Dendritic cell treated with granulocyte-macrophage colony-stimulating factor and Interleukin-4, amounts not matched to agents 40 ng/mL and 50 ng/mL, for 4 days (primary cell): ENCODE data around the gene ZNHIT1.
"Not testable (repeated sequence)": the region's sequence is repeated elsewhere in the genome, so short reads cannot be mapped to it uniquely, and the experiment has no call there.

Source experiments
- H3K27ac Mint-ChIP-seq: one replicate; pipeline ENCODE4 v1.8.0; 2022; ENCODE audit warnings: mild to moderate bottlenecking, mixed read lengths
- H3K27me3 Mint-ChIP-seq: one replicate; pipeline ENCODE4 v1.8.0; 2022; ENCODE audit warnings: mild to moderate bottlenecking, mixed read lengths
- H3K36me3 Mint-ChIP-seq: one replicate; pipeline ENCODE4 v1.8.0; 2022; ENCODE audit warnings: low read depth, mixed read lengths
- H3K4me1 Mint-ChIP-seq: one replicate; pipeline ENCODE4 v1.8.0; 2022; ENCODE audit warnings: low read depth, mixed read lengths
- H3K4me3 Mint-ChIP-seq: one replicate; pipeline ENCODE4 v1.8.0; 2022; ENCODE audit warnings: mild to moderate bottlenecking, moderate library complexity, mixed read lengths
- H3K9me3 Mint-ChIP-seq: one replicate; pipeline ENCODE4 v1.8.0; 2022; ENCODE audit warnings: mixed read lengths
- intact Hi-C: fragments of 100-400 bp; cut with micrococcal nuclease; formaldehyde crosslinking; loops from one replicate; pipeline ENCODE4 v1.15.0; 2022

ZNHIT1 gene

DNA sequence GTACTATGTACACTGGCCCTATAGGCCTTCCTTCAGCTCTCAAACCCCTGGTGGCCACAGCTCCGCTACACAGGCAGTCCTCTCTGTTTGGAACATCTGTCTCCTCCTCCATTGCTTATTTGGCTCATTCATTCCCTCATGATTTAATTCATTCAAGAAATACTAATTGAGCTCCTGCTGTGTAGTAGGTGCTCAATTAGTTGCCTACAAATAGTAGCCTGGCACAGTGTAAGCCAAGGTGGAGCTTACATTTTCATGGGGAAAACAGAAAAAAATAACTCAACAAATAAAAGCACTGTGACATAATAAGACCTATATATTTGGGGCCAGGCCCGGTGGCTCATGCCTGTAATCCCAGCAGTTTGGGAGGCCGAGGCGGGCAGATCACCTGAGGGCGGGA is 30.3 kb downstream of the ZNHIT1 start:
- peaks cover 62% of the 10 kb centered on the region for H3K36me3 Mint-ChIP-seq
- H3K27me3 Mint-ChIP-seq, result no peaks in the 10 kb centered on the region
- H3K4me3 Mint-ChIP-seq, result no peak overlapping the region
- peaks cover 52% of the 10 kb centered on the region for H3K4me1 Mint-ChIP-seq
- intact Hi-C loops, result loop anchor here (5.0 kb wide), 1 partner anchor 34 kb away; no protein-coding TSS in a partner anchor
- H3K27ac Mint-ChIP-seq, result no peak overlapping the region
- no peaks in the 10 kb centered on the region for H3K9me3 Mint-ChIP-seq

- H3K27ac Mint-ChIP-seq, result no peak overlapping the region
- intact Hi-C loops, result no loop called here
Measured at GRCh38 chr7:101250324-101250723, 32.4 kb downstream of the ZNHIT1 start.

DNA sequence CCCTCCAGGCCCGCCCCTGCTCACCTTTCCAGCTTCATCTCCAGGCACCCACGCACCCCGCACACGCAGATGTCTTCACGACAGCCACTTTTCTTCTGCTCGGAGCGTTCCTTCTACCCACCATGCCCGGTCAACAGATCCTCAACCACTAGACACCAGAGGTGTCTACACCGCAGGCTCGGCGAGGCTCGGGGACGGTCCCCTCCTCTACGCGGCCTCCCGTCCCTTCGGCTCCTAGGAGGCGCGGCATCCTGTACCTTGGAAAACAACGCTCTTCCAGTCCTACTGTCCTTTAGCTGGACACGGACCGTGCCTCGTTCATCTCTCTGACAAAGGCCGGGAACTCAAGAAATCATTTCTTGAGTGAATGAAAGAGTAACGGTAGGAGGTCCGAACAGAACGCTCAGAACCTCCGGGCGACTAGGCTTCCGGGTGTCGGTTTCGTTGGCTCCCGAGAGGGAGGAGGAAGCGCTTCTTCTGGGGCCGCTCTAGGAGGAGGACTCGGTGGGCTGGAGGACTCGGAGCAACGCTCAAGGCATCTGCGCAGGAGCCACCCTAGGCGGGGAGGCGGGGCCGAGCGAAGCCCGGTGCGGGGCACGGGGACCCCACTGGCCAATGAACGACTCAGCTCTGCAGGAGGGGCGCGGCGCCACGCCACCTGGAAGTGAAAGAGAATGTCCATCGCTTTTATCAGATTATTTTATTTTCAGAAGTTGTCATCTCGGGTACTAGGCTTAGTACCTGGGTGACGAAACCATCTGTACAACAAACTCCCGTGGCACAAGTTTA is 34.1 kb downstream of the ZNHIT1 start:
- intact Hi-C loops, result loop anchor here (1.0 kb wide), 1 partner anchor 8 kb away; no protein-coding TSS in a partner anchor

More at GRCh38 chr7:101250324-101250723, 32.4 kb downstream of the ZNHIT1 start:
- peaks cover 44% of the 10 kb centered on the region for H3K4me1 Mint-ChIP-seq
- peaks cover 51% of the 10 kb centered on the region for H3K36me3 Mint-ChIP-seq
- peak overlapping the region; percentile 92 for H3K4me3 Mint-ChIP-seq
- H3K27me3 Mint-ChIP-seq, result peaks cover 4% of the 10 kb centered on the region
- no peaks in the 10 kb centered on the region for H3K9me3 Mint-ChIP-seq

DNA sequence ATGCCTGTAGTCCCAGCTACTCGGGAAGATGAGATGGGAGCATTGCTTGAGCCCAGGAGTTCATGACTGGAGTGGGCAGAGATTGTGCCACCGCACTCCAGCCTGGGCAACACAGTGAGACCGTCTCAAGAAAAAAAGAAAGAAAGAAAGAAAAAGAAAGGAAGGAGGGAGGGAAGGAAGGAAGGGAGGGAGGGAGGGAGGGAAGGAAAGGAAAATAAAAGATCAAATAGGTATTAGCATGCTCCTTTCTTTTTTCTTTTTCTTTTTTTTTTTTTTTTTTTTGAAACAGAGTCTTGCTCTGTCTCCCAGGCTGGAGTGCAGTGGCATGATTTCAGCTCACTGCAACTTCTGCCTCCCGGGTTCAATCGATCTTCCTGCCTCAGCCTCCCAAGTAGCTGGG is 35.2 kb downstream of the ZNHIT1 start:
- Mint-ChIP-seq H3K36me3 (peaks cover 31% of the 10 kb centered on the region), H3K4me1 (peaks cover 41% of the 10 kb centered on the region), H3K27me3 (peaks cover 14% of the 10 kb centered on the region), H3K27ac (peak overlapping the region; percentile 87)
- H3K9me3 Mint-ChIP-seq, intact Hi-C loops, H3K4me3 Mint-ChIP-seq: not testable (repeated sequence)

More for the DNA sequence above, 34.1 kb downstream of the ZNHIT1 start:
- H3K4me3 Mint-ChIP-seq, result peak overlapping the region; percentile 92
- H3K27ac Mint-ChIP-seq, result peak overlapping the region; percentile 87
- peaks cover 45% of the 10 kb centered on the region for H3K4me1 Mint-ChIP-seq
- peaks cover 42% of the 10 kb centered on the region for H3K36me3 Mint-ChIP-seq
- H3K27me3 Mint-ChIP-seq, result peaks cover 8% of the 10 kb centered on the region
- H3K9me3 Mint-ChIP-seq, result no peaks in the 10 kb centered on the region

GRCh38 chr7:101255796-101256195 is 37.8 kb downstream of the ZNHIT1 start:
- Mint-ChIP-seq H3K27me3 (peaks cover 18% of the 10 kb centered on the region), H3K4me3 (no peak overlapping the region), H3K9me3 (no peaks in the 10 kb centered on the region), H3K36me3 (peaks cover 8% of the 10 kb centered on the region), H3K4me1 (peaks cover 28% of the 10 kb centered on the region), H3K27ac (no peak overlapping the region)
- intact Hi-C loops, result no loop called here

DNA sequence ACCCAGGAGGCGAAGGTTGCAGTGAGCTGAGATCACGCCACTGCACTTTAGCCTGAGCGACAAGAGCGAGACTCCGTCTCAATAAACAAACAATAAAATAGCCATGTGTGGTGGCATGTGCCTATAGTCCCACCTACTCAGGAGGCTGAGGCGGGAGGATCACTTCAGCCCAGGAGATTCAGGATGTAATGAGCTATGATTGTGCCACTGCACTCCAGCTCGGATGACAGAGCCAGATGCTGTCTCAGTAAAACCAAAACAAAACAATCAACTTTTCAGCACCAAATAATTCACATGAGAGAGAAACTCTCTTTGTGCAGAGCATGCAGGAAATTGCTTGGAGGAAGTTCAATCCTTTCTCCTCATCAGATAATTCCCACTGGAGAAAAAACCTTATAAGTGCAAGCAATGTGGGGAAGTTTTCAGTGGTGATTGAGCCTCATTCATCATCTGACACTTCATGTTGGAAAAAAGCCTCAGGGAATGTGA is 40.3 kb downstream of the ZNHIT1 start:
- Mint-ChIP-seq H3K4me1 (peaks cover 17% of the 10 kb centered on the region), H3K4me3 (no peak overlapping the region), H3K27ac (no peak overlapping the region), H3K27me3 (peaks cover 27% of the 10 kb centered on the region), H3K36me3 (no peaks in the 10 kb centered on the region), H3K9me3 (no peaks in the 10 kb centered on the region)
- intact Hi-C loops, result no loop called here

DNA sequence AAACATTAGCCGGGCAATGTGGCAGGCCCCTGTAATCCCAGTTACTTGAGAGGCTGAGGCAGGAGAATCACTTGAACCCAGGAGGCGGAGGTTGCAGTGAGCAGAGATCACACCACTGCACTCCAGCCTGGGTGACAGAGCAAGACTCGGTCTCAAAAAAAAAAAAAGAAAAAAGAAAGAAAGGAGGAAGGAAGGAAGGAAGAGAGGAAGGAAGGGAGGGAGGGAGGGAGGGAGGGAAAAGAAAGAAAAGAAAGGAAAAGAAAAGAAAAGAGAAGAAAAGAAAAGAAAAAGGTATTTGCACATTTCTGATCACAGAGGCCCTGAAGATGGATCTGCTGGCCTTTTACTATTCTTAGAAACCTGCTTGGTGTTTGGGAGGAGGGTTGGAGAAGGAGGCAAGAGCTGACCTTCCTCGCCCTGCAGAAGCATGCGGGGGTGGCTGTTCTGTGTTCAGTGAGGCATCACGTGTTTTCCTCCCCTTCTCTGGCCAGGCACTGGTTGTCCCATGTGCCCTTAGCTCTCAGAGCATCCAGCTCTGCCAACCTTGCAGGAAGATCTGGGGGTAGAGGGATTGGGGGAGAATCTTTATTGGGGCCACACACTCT is 46.2 kb downstream of the ZNHIT1 start:
- H3K4me3 Mint-ChIP-seq, intact Hi-C loops, H3K9me3 Mint-ChIP-seq, H3K36me3 Mint-ChIP-seq: not testable (repeated sequence)
- Mint-ChIP-seq H3K27me3 (peaks cover 11% of the 10 kb centered on the region), H3K4me1 (peaks cover 18% of the 10 kb centered on the region), H3K27ac (peak overlapping the region; percentile 13)

- H3K36me3 Mint-ChIP-seq, result no peaks in the 10 kb centered on the region
- intact Hi-C loops, result no loop called here
- H3K4me1 Mint-ChIP-seq, result peaks cover 26% of the 10 kb centered on the region
- H3K9me3 Mint-ChIP-seq, result no peaks in the 10 kb centered on the region
- peaks cover 11% of the 10 kb centered on the region for H3K27me3 Mint-ChIP-seq
- H3K27ac Mint-ChIP-seq, result no peak overlapping the region
- H3K4me3 Mint-ChIP-seq, result no peak overlapping the region
Measured at GRCh38 chr7:101265622-101266516, 47.9 kb downstream of the ZNHIT1 start.

DNA sequence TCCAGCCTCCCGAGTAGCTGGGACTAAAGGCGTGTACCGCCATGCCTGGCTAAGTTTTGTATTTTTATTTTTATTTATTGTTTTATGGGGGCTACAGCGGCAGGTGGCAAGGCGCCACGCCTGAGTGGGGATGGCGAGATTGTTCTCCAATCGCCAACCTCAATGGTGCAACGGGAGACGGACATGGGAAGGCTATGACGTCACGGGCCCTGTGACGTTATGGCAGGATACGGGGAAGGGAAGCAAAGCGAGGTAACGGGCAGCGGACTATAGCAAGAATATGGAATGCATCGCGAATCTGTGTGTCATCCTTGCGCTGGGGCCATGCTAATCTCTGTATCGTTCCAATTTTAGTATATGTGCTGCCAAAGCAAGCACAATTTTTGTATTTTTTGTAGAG is 51.7 kb downstream of the ZNHIT1 start:
- no peak overlapping the region for H3K4me3 Mint-ChIP-seq
- no peaks in the 10 kb centered on the region for H3K9me3 Mint-ChIP-seq
- peaks cover 27% of the 10 kb centered on the region for H3K4me1 Mint-ChIP-seq
- H3K36me3 Mint-ChIP-seq, result no peaks in the 10 kb centered on the region
- intact Hi-C loops, result no loop called here
- peaks cover 10% of the 10 kb centered on the region for H3K27me3 Mint-ChIP-seq
- H3K27ac Mint-ChIP-seq, result peak overlapping the region; percentile 30

- intact Hi-C loops, result no loop called here
- Mint-ChIP-seq H3K9me3 (no peaks in the 10 kb centered on the region), H3K4me3 (peak overlapping the region; percentile 42), H3K27ac (peak overlapping the region; percentile 82), H3K4me1 (peaks cover 20% of the 10 kb centered on the region), H3K36me3 (no peaks in the 10 kb centered on the region), H3K27me3 (peaks cover 10% of the 10 kb centered on the region)
Measured at GRCh38 chr7:101271021-101271420, 53.1 kb downstream of the ZNHIT1 start.

DNA sequence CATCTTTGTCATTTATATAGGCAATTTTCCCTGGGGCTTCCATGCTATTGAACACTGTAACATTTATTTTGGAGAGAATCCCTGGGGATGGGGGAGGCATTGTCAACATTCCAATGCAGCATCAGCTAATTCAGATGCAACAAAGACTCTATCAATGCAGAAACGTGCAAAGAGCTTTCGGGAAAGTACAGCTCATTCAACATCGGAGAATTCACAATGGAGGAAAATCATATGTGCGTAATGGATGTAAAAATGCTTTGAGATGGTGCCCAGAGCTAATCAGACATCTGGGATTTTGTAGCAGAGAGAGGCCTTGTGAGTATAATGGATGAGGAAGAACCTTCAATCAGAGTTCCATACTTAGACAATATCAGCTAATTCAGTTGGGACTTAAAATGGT is 55.2 kb downstream of the ZNHIT1 start:
- H3K9me3 Mint-ChIP-seq, result no peaks in the 10 kb centered on the region

More for the DNA sequence above, 55.2 kb downstream of the ZNHIT1 start:
- intact Hi-C loops, result no loop called here
- Mint-ChIP-seq H3K4me3 (no peak overlapping the region), H3K27ac (no peak overlapping the region), H3K36me3 (no peaks in the 10 kb centered on the region), H3K27me3 (peaks cover 17% of the 10 kb centered on the region), H3K4me1 (peaks cover 19% of the 10 kb centered on the region)
